Suprapubic skin (tissue), 4 donors: ENCODE data around the gene SPR. TPM values are rescaled to one million over a fixed set of nuclear protein-coding genes. Genes with fewer than 3 reads are reported as not detected.

ENCODE experiments used
- DNase-seq, 2 donors: peaks; one replicate each; pipeline ENCODE4 v3.0.0-alpha.2; 2019; ENCODE audit warnings: low spot score in 2 of 2
- H3K27ac ChIP-seq: fragments of 200-600 bp; sonication (generic); one replicate; pipeline ENCODE4 v1.5.1; 2019
- H3K27me3 ChIP-seq: fragments of 200-600 bp; sonication (generic); one replicate; pipeline ENCODE4 v1.5.1; 2019
- H3K36me3 ChIP-seq: fragments of 200-600 bp; sonication (generic); one replicate; pipeline ENCODE4 v1.5.1; 2019
- H3K4me1 ChIP-seq: fragments of 200-600 bp; sonication (generic); one replicate; pipeline ENCODE4 v1.5.1; 2019
- H3K4me3 ChIP-seq: fragments of 200-600 bp; sonication (generic); one replicate; pipeline ENCODE4 v1.5.1; 2019; ENCODE audit warnings: mild to moderate bottlenecking
- H3K9me3 ChIP-seq: fragments of 200-600 bp; sonication (generic); one replicate; pipeline ENCODE4 v1.5.1; 2019
- EP300 ChIP-seq: sonication (generic); formaldehyde crosslinking; IDR thresholded peaks from one replicate; pipeline ENCODE4 v1.6.1; 2017; ENCODE audit warnings: antibody characterized with exemption
- POLR2A ChIP-seq, 2 donors: fragments of 450-650 bp; IDR thresholded peaks; one replicate each; pipeline ENCODE4 v1.6.1; 2017; ENCODE audit warnings: antibody characterized with exemption in 2 of 2, mild to moderate bottlenecking in 2 of 2, moderate library complexity in 2 of 2
- POLR2AphosphoS5 ChIP-seq, 3 donors: sonication (generic); formaldehyde crosslinking; IDR thresholded peaks; one replicate each; pipeline ENCODE4 v1.6.1; 2017; ENCODE audit warnings: antibody characterized with exemption in 3 of 3
- WGBS: methylation state at CpG from one replicate; pipeline ENCODE4 v1.1.5; 2018; 5-methylcytosine and 5-hydroxymethylcytosine counted together
- total RNA-seq, 4 donors: library from RNA; depleted of rRNA; stranded (reverse); fragments of >200 nt; gene quantifications; one replicate each; pipeline ENCODE4 v1.1.0, GENCODE V29; 2016
- TF ChIP-seq, protein P1 (sequence below), 2 donors: fragments of 200-600 bp in 1 of 2; fragments of 450-650 bp in 1 of 2; sonication (generic) in 1 of 2; IDR thresholded peaks; one replicate each; pipeline ENCODE4 v1.5.1; 2016 to 2019; ENCODE audit warnings: antibody characterized with exemption in 2 of 2, mild to moderate bottlenecking in 1 of 2, moderate library complexity in 1 of 2

SPR gene
- total RNA-seq, 4 donors from 2014 or later = 11.9 to 14.2 (median 14.1) TPM

DNA sequence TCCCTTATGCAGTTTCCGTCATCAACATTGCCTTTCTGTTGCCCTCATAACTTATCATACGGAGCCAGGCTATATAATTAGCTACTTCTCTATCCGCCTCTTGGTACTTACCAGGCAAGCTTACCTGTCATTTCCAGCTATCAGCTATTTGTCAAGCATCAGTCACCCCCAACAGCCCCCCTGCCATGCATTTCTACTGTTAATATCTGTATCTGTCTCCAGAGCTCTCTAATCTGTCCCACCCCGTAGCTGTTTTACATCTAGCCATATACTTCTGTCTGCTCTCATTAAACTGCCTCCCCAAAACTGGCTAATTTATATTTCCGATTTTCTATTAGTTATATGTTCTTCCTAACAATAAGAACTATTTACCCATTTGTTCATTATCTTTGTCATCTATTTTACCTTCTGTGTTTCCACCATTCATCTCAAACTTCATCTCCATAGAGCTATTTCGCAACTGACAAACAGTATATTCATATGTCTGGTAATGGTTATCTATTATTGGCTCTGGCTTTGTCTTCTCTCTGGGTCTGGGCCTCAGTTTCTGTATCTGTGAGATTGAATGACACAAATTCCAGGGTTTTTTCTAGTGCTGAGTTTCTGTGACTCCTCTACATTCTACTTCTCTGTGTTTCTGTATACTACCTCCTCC is 39.7 kb downstream of the SPR start:
- Histone ChIP-seq H3K4me3 (no peak overlapping the region), H3K9me3 (no peaks in the 10 kb centered on the region), H3K27ac (no peak overlapping the region), H3K4me1 (peaks cover 16% of the 10 kb centered on the region), H3K36me3 (no peaks in the 10 kb centered on the region), H3K27me3 (peaks cover 95% of the 10 kb centered on the region)
- no peak for DNase-seq
- TF ChIP-seq, protein P1, sequence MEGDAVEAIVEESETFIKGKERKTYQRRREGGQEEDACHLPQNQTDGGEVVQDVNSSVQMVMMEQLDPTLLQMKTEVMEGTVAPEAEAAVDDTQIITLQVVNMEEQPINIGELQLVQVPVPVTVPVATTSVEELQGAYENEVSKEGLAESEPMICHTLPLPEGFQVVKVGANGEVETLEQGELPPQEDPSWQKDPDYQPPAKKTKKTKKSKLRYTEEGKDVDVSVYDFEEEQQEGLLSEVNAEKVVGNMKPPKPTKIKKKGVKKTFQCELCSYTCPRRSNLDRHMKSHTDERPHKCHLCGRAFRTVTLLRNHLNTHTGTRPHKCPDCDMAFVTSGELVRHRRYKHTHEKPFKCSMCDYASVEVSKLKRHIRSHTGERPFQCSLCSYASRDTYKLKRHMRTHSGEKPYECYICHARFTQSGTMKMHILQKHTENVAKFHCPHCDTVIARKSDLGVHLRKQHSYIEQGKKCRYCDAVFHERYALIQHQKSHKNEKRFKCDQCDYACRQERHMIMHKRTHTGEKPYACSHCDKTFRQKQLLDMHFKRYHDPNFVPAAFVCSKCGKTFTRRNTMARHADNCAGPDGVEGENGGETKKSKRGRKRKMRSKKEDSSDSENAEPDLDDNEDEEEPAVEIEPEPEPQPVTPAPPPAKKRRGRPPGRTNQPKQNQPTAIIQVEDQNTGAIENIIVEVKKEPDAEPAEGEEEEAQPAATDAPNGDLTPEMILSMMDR (IDR thresholded peaks at IDR 0.05) = no peak
- TF ChIP-seq EP300 (no peak), POLR2A (IDR thresholded peaks at IDR 0.05) (no peak), POLR2AphosphoS5 (IDR thresholded peaks at IDR 0.05) (no peak)
- WGBS = 74% methylated on average over 6 of the region's 6 CpGs

DNA sequence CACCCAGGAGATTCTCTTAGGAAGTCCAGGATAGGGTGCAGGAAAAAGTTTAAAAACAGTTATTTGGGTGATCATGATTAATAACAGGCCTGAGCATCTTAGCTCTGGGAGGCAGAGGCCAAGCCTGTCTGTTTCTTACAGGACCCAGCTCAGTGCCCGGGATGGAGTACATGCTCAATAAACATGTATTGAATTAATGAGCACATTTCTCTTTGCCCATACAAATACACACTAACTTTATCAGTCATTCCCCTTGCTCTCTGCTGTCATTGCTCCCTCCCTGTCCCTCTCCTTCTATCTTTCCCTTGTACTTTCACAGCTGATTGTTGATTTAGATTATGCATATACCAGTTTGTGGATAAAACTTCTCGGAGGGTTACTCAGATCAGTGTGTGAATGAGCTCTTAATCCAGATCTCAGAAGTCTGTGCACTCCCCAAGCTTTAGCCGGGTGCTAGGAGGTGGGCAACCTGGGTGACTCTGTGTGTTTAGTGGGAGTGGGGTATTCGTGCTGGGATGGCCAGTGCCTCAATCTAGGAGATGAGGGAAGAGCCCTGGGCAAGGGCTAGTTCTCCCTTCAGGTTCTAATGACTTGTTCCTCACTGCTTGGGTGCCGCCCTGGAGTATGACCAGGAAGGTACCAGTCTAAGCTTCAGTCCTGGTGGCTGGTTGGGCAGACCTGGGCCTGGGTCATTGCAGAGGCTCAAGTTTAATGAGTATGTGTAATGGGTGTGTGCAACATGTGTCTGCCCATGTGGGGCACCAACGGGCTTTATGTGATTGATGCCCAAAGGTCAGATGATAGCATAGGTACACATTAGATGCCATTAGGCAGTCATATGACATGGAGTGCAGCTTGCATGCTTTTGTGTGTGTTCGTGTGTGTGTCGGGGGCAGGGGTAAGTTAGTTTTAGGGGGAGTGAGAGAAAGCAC is 40.7 kb downstream of the SPR start:
- TF ChIP-seq EP300 = no peak
- TF ChIP-seq POLR2A (IDR thresholded peaks at IDR 0.05) = no peak
- TF ChIP-seq, protein P1 (IDR thresholded peaks at IDR 0.05) = no peak
- no peak for TF ChIP-seq POLR2AphosphoS5 (IDR thresholded peaks at IDR 0.05)
- 92% methylated on average over 8 of the region's 8 CpGs for WGBS
- Histone ChIP-seq H3K9me3 (no peaks in the 10 kb centered on the region), H3K36me3 (no peaks in the 10 kb centered on the region), H3K4me3 (no peak overlapping the region), H3K27ac (no peak overlapping the region), H3K27me3 (peaks cover 86% of the 10 kb centered on the region), H3K4me1 (peaks cover 16% of the 10 kb centered on the region)
- no peak for DNase-seq

DNA sequence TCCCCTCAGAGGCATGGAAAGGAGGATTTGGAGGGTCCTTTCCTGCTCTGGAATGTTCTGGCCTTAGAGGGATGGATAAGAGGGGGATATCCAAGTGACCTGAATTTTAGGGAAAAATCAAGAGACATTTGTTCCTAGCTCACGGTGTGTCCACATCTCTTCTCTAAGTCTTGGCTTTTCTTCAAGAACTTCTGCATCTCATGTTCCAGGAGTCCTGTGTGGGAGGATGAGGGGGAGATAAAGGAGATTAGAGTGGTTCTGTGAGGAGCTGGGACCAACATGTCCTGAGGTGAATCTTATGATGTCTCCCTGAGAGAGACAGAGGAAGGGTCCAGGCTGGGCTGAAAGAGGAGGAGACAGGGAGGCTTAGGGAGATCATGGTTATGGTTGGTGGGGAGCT is 41.8 kb downstream of the SPR start:
- Histone ChIP-seq H3K27ac (no peak overlapping the region), H3K9me3 (no peaks in the 10 kb centered on the region), H3K27me3 (peaks cover 75% of the 10 kb centered on the region), H3K4me1 (peaks cover 11% of the 10 kb centered on the region), H3K36me3 (no peaks in the 10 kb centered on the region), H3K4me3 (no peak overlapping the region)
- TF ChIP-seq EP300 = no peak
- TF ChIP-seq POLR2AphosphoS5 (IDR thresholded peaks at IDR 0.05) = no peak
- TF ChIP-seq, protein P1 (IDR thresholded peaks at IDR 0.05) = no peak
- TF ChIP-seq POLR2A (IDR thresholded peaks at IDR 0.05) = no peak
- no peak for DNase-seq
- 86% methylated on average over 1 of the region's 1 CpG for WGBS

DNA sequence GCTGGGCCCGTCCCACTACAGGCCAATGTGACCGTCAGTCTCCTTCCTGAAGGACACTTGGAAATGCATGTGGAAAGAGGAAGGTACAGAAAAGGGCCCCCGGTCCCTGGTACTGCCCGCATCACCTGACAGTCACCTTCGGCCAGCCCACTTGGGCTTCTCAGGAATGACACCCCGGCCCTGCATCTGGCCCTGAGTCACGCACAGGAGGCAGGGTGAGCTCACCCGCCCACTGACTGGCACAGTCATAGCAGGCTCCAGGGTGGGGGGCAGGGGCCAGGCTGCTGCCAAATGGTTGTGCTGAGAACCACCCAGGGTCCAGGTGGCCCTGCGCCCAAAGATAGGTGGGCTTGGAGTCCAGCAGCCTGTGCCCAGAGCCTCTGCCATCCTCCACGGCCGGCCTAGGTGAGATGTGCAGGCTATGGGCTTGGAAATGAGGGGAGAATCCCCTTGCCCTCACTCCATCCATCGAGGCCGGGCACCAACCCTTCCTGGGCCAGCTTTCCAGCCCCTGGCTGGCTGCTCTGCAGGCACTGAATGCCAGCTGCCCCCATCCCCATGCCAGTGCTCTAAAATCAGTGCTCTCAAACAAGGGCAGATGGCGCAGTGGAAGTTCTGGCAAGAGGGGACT is 44.2 kb downstream of the SPR start:
- Histone ChIP-seq H3K4me1 (peaks cover under 1% of the 10 kb centered on the region), H3K27me3 (peaks cover 54% of the 10 kb centered on the region), H3K27ac (no peak overlapping the region), H3K4me3 (no peak overlapping the region), H3K36me3 (no peaks in the 10 kb centered on the region), H3K9me3 (no peaks in the 10 kb centered on the region)
- WGBS = 84% methylated on average over 8 of the region's 14 CpGs
- DNase-seq = peak; percentile 48 to 63
- no peak for TF ChIP-seq EP300
- TF ChIP-seq, protein P1 (IDR thresholded peaks at IDR 0.05) = no peak
- no peak for TF ChIP-seq POLR2A (IDR thresholded peaks at IDR 0.05)
- TF ChIP-seq POLR2AphosphoS5 (IDR thresholded peaks at IDR 0.05) = no peak
